Activated T-cell treated with anti-CD3 and anti-CD28 coated beads for 24 hours (primary cell): Measurements from ENCODE around the gene PRDM1.

Experiments
- DNase-seq: peaks from one replicate; pipeline ENCODE4 v3.0.0-alpha.2; 2020; ENCODE audit warnings: low read depth

Gene PRDM1

DNA sequence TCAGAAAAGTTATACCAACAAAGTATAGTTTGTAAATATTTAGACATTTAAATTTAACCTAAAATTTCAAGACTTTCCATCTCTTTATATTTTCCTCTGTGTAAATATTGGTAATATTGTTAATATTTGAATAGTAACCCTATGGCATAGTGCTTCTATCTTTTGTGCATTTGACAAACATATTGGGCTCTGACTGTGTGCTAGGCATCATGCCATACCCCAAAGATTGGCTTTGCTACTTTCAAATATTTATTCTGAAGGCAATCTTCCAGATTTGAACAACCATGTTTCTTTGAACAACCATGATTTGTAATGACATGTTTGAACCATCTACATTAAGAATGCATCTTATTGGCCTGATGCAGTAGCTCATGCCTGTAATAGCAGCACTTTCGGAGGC, 15.5 kb upstream of the PRDM1 start:
- DNase-seq = no peak

DNA sequence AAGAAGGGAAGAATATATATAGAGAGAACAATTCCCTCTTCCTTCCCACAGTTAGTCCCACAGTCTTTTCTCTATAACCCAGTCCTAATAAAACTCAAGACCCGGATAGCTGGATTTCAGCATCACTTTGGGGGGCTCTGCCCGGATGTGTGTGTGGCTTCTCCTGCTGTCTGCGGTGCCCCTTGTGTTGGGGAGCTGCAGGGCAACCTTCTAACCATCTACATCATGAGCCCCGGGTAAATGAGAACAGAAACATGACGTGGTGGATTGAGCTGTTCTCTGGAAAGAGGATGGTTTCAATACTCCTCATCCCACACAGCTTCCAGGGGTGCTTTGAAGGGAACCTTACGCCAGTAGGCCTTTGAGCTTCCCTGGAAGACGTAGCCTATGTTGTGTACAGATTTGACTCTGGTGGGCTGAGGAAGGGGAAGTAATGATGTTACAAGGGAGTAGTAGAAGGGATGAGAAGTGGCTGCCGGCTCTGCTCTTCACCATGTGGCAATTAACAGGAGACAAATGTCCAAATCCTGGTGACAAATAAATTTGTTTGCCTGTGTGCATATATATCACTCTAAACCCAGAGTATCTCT, 13.5 kb upstream of the PRDM1 start:
- DNase-seq = no peak

DNA sequence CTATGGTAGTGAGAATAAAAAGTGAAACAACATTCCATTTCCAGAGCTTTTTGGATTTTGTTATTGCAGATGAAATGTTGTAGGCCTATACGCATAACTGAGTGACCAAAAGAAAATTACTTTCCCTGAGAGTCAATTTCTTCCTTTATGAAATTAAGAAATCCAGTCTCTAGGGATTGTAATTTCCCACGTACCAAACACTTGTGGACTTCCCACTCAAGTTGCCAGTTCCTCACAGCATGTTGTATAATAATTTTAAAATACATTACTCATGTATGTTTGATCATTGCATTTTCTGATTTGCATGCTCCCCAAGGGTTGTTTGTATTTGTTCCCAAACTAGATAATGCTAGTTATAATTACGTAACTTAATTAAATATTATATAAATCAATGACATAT, 12.0 kb upstream of the PRDM1 start:
- no peak for DNase-seq

DNA sequence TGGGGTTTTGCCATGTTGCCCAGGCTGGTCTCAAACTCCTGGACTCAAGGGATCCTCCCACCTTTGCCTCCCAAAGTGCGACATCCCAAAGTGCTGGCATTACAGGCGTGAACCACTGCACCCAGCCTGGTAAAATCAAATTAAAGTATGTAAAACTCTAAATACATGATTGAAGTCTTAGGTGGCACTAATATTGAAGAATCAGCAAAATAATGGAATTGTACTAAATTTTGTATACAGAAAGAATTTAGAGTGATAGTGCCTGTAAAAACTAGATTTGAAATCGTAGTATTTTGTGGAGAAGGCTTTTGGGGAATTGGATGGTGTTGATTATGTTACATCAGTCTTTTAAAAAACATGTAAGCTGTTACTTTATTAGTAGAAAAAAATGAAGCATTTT, 10.0 kb upstream of the PRDM1 start:
- no peak for DNase-seq

DNA sequence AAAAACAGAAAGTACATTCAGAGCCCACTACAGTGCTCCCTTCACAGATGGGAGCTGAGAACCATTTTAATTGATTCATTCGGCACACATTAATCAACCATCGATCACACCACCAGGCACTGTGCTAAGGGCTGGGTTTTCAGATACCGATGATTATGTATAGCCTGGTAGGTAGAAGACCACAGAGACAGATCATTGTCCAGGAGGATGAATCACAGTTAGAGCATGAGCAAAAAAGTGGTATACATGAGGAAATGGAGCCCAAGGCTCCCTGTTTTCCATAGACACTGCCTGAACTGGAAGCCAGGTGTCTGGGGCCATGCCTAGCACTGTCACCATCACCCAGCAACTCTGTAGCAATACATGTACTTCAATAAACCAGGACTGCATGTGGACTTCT, 9.0 kb upstream of the PRDM1 start:
- no peak for DNase-seq

DNA sequence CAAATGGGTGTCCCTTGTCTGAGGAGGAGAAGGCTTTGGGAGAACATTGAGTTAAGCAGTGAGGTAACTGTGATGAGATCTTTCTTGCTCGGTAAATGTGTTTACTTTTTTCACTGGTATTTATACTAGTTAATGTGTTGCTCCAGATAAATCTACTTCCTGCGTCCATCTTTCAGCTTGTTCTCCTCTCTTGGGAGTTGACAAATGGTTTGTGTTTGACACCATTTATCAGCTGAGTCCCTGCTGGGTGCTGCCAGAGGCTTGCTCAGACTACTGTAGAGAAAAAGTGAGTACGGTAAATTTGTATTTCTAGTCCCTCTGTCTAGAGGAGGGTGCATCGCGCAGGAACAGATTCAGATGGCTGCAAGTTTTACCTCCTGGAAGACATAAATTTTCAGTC, 8.3 kb upstream of the PRDM1 start:
- no peak for DNase-seq

DNA sequence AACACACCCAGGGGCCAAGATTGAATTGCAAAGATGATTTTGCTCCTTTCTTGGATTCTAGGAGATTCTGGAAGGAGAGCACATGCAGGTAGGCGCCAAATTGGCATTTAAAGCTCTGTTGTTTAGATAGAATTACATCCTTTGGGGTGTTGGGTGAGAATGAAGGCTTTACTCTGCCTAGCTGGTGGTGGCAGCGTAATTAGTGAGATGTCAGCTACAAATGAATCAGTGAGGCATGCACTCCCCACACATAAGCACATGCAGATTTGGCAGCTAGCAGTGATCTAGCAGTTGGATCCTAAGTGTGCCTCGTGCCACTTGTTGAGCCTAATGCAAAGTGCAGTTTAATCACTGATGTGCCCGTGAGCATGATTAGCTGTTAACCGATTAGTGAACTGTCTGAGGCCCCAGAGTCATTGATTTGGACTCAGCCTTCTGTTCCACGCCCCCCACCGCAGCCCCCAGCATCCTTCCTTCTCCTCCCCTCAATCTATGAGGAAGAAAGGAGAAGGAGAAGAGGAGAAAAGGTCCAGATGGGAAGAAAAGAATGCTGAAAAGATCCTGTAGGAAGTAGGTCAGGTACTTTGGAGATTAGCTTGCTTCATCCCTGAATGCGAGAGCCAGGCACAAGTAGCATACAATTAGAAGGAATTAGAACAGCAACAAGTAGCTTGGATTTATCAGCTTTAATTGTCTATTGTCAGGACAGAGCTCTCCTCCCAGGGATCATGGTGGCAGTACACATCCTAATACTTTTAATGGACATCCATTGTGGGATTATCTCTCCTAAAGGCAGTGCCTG, 6.0 kb upstream of the PRDM1 start:
- DNase-seq = no peak

DNA sequence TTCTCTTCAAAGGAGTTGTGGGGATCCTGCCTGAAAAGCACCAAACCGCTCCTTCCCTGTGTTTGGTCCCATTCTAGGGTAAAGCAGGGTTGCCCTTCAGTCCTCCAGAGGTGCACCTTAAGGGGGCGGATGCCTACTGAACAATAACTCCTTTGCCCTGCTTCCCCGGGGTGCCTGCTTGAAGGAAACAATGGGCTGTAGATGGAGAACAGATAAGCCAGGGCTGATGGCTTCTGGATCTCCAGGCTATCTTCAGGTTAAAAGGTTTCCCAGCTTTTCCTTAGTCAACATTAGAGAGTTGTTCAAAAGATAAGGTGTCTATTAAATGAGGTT, 5.4 kb upstream of the PRDM1 start:
- DNase-seq = no peak

DNA sequence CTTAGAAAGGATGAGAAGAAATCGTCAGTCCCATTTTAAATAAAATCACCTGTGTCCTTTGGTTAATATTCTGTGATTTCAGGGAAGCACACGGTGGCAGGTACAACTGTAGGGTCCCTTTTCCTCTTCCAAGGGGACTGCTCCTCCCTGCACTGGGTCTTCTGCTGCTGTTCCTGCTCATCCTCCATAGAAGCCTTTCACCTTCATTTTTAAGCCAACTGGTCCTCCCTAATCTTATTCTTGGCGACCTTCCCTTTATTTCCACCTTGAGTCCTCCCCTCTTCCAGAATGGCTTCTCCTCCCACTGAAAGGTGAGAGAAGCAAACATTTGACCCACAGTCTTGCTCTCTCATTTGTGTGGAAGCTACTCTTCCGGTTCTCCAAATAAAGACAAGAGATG, 4.4 kb upstream of the PRDM1 start:
- DNase-seq = no peak

DNA sequence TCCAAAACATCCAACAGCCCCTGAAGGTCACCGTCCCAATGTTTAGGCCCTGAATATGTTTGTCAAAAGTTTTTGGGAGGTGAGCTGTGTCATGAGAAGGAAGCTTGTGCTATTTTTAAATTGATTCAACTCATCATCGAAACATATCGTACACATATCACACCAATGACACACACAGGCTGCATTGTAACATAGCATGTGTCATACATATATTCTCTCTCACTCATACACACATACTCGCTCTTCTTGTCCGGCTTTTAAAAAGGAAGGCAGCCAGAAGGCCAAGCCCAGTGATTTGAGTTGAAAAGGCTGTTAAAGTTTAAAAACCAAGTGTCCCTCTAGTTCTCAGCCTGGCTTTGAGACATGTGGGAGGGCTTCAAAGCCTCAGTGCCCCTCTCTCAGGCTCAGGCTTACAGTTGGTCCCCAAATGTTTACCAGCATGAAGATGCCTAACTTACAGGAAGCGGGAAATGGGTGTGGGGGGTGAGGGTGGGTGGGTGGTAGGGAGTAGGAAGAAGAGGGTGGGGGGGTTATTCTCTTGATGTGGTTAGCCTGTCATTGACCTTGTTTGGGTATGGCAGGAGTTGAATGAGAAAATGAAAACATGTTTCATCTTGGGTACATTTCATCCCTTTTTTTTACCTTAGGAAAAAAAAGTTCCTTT, 3.3 kb upstream of the PRDM1 start:
- no peak for DNase-seq

DNA sequence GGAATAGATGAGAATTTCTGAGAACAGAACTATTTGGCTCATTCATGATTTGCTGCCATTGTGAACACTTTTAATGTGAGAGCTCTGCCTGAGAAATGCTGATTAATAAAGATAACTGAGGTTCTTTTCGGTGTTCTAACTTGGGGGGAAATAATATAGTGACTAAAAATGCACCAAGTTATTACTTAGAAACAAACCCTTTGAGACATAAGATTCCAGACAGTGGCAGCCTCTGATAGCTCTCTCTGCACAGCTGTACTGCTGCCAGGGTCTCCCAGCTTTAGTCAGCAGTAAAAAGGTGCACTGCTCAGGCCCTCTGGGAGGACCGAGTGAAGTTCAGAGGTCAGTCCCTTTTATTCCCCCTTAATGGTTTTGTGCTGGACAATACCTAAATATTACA, 2.5 kb upstream of the PRDM1 start:
- no peak for DNase-seq

DNA sequence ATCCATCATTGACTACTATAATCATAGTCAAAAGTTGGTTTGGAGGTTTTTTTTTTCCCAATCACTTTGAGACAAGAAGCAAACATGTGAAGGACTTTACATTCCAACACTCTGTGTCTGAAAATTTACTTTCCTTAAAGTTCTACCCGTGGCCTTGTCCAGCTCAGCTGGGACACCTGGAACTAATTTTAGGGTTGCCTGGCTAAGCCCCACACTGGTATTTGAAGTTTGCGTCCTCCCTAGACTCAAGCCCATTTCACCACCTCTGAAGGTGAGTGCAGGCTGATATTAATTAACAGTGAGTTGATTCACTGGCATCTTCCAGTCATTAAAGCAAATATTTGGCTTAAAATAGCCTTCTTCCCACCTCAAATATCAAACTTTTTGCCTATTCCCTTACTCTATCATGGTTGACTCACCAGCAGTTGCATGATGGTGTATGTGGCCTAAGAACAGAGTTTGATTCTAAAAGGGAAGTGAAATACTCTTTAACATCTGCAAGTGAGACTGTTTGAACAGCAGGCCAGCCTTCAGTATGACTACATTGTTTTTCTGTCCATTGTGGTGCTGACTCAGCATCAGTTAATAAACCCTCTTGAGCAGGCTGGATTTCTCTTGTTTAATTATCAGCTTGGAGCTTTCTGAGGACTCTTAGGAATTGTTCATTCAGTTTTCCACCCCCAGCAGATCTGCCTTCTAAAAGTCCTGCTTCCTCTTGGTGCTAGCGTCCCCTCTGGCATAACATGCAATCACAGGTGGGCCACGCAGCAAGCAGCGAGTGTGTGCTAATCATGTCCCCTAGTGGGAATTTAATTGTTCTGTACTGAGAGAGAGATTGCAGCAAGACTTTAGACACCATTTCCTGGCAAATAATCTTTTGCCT, 1.8 kb upstream of the PRDM1 start:
- DNase-seq = no peak

DNA sequence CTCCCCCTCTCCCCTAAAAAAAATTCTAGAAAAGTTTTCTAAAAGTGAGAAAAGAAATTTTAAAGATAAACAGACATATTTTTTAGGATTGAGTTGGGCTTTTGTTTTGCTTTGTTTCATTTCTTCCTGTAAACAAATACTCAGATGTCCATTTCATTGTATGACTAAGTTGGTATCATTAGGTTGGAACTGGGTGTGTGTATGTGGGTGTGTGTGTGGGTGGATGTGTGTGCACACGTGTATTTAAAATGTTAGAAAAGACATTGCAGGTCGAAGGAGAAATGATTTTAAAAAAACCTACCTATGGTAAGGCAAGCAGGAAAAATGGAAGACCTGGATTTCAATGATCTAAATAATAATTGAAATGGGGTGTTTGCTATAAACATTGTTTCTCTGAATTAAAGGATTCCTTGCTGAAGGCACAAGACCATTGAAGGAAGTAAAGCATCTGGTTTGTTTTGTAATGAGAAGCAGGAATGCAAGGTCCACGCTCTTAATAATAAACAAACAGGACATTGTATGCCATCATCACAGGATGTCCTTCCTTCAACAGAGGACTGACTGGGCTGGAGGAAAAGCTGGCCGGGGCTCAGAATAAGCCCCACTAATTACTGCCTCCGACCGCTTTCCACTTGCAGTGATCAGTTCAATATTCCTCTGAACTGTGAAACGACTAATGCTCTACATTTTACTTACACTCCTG, 996 bp upstream of the PRDM1 start:
- DNase-seq = no peak

DNA sequence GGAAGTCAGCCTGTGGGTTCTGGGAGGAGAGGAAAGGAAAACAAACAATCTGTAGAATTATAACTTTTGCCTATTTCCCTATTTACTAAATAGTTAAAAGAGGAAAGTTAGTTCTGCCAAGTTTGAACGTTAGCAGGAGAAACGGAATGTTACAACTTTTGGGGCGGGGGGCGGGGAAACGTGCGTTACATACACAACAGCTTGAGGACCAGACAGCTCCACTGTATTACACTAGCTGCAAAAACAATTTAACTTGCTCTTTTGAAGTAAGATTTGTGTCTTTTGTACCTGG, 498 bp upstream of the PRDM1 start:
- DNase-seq = no peak

DNA sequence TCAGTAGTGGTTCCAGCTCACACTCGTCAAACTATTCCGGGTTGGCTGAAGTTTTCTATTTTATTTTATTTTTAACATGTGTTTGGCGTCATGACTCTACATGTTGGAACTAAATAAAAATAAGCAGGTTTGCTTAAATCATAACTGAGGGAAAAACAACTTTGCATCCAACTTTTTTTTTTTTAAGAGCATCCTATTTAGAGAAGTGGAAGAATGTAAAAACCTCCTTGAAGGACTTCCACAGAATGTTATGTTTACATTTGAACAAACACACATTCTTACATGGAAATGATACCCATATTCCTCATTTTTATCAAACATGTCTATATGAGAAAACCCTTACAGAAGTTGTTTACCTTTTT, 659 bp downstream of the PRDM1 start:
- no peak for DNase-seq

DNA sequence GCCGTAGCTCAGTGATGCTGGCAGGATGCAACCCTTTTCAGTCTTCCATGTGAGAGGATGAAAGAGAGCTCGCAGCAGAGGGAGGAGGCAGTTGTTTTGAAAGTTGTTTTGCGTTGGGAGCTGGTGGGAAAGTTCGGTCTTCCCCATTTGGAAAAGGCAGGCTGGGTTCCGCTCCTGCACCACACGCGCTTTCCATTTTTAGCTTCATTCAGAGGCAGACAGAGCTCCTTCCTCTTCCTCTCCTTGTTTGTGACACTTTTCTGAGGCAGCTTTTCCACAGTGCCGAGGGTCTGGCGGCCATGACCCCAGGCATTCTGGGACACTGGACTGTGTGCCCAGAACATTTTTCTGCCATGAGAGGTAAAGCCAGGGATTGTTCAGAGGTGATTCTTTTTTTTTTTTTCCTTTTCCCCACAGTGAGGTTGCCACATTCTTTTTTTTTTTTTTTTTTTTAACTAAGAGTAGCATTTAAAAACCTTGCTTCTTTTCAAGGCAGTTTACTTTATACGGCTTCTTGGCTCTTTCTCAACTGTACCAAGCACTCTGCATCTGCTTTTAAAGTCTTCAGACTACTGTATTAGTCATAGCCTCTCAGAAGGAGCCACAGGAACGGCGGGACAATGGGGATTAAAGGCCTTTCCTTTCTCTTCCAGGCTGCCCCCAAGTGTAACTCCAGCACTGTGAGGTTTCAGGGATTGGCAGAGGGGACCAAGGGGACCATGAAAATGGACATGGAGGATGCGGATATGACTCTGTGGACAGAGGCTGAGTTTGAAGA, 1.6 kb downstream of the PRDM1 start:
- DNase-seq = no peak

DNA sequence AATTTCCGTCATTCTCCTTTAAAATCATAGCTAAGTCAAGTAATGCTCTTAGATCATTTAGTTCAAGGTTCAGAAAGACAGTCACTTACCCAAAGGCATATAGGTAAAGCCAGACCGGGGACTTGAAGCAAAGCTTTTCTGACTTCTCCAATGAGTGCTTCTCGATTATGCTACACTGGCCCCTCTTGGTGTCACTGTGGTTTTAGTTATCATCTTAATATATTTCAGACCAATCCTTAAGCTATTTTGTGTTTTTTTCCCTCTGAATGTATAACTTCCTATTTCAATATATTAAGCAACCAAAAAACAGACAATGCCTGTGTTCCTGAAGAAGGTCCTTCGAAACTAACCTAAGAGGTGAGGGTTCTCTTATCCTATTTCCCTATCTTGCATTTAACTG, 3.9 kb downstream of the PRDM1 start:
- no peak for DNase-seq

DNA sequence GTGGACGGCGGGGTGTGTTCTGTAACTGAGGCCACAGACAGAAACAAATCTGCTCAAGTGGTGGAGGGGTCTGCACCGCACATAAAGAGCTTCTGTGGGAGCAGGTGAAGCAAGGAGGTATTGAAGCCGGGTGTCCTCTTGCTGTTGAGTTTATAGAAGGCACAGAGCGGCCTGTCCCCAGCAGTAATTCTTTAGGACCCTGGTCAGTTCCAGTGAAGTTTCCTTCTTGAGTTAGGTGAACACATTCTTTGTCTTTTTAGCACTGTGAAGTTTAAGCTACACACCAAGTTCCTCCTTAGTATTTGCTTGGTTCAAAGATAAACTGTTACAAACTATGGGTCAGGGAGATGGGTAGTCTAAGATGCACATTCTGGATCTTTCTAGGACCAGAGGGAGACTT, 6.1 kb downstream of the PRDM1 start:
- DNase-seq = no peak

DNA sequence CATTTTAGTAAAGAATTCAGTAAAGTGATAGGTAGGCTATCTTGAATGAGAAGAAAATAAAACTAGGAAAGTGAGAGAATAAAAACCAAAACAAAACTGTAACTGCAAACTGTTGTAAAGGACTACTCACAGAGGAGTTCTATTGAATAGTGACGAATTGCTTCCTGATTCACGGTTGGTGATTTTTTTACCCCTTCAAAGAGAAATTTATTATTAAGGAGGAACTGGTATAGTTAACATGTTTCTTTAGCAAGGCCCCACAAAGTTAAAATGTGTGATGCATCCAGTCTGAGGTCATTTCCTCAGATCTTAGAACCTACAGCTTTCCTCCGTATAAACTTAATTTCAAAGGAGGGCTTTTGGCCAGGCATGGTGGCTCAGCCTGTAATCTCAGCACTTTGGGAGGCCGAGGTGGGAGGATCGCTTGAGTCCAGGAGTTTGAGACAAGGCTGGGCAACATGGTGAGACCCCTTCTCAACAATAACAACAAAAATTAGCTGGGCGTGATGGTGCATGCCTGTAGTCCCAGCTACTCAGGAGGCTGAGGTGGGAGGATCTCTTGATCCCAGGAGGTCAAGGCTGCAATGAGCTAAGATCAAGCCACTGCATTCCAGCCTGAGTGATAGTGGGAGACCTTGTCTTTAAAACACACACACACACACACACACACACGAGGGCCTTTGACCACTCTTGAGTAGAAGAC, 8.3 kb downstream of the PRDM1 start:
- DNase-seq = no peak

DNA sequence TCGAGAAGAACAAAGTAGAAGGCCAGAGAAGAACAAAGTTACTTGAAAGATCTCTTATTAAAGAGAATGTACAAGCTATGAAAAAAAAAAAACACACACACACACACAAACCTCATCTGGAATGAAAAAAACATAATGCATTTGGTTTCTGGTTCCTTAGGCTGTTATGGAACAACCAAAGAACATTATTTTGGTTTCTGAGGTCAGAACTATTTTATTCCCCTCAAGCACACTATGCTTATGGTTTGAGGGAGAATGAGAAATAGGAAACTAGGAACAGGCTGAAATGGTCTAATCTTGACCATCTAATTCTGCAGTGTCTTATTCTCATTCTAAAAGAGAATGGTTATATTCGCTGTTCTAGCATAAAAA, 8.8 kb downstream of the PRDM1 start:
- no peak for DNase-seq
